Prostate gland (tissue), 2 donors: Measurements from ENCODE around the gene SEC24D.

Experiments used
- POLR2A ChIP-seq: fragments of 450-650 bp; IDR thresholded peaks from one replicate; pipeline ENCODE4 v1.6.1; 2016; ENCODE audit warnings: antibody characterized with exemption, mild to moderate bottlenecking
- POLR2AphosphoS5 ChIP-seq: sonication (generic); formaldehyde crosslinking; IDR thresholded peaks from one replicate; pipeline ENCODE4 v1.6.1; 2017; ENCODE audit warnings: antibody characterized with exemption
- TF ChIP-seq, protein P1 (sequence below), 4 experiments: fragments of 200-600 bp in 2 of 4; fragments of 450-650 bp in 2 of 4; sonication (generic) in 2 of 4; IDR thresholded peaks; 1 replicate in 3 of 4; 2 replicates in 1 of 4; pipeline ENCODE4 v1.5.1; 2016 to 2019; ENCODE audit warnings: antibody characterized with exemption in 4 of 4, mild to moderate bottlenecking in 2 of 4, moderate library complexity in 2 of 4

DNA sequence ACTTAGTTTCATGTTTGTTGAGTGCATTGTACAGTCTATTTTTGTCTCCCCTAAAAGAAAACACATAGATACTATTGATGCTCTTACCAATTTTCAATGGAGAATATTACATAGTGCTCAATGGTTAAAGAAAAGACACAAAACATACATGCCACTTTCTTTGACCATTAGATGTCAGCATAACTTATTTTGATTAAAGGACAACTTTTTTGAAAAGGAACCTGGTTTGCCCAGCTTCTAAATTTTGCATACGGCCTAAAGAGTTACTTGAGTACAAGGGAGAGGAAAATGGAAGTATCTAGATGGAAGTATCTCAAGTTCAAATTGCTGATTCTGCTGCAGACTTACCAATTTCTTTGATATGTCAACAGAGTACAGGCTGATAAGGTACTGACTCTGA, 82.2 kb downstream of the SEC24D start:
- TF ChIP-seq, protein P1, sequence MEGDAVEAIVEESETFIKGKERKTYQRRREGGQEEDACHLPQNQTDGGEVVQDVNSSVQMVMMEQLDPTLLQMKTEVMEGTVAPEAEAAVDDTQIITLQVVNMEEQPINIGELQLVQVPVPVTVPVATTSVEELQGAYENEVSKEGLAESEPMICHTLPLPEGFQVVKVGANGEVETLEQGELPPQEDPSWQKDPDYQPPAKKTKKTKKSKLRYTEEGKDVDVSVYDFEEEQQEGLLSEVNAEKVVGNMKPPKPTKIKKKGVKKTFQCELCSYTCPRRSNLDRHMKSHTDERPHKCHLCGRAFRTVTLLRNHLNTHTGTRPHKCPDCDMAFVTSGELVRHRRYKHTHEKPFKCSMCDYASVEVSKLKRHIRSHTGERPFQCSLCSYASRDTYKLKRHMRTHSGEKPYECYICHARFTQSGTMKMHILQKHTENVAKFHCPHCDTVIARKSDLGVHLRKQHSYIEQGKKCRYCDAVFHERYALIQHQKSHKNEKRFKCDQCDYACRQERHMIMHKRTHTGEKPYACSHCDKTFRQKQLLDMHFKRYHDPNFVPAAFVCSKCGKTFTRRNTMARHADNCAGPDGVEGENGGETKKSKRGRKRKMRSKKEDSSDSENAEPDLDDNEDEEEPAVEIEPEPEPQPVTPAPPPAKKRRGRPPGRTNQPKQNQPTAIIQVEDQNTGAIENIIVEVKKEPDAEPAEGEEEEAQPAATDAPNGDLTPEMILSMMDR (IDR thresholded peaks at IDR 0.05) = no peak
- TF ChIP-seq POLR2A (no peak), POLR2AphosphoS5 (no peak)
